DMS79 treated with DMSO at 0.1 percent for 48 hours (cell line): Measurements from ENCODE around the gene SRP72.

Experiments used
- DNase-seq: peaks from one replicate; lab custom pipeline; 2025; lab: John Stamatoyannopoulos, UW

Gene SRP72

DNA sequence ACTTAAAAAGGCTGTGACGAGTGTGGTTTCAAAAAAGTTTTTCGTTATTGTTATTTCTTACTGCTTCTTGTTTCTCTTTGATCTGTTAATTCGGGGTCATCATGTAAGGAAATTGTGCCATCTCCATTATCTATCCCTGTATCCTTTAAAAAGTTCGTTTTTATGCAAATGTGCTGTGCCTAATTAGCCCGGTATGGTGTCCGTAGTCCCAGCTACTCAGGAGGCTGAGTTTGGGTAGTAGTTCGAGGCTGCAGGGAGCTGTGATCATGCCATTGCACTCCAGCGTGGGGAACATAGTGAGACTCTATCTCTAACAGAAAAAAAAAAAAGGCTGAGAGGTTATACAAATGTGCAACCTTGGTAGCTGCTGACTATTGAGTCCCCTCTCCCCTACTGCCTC is 83.2 kb downstream of the SRP72 start:
- DNase-seq: no peak

DNA sequence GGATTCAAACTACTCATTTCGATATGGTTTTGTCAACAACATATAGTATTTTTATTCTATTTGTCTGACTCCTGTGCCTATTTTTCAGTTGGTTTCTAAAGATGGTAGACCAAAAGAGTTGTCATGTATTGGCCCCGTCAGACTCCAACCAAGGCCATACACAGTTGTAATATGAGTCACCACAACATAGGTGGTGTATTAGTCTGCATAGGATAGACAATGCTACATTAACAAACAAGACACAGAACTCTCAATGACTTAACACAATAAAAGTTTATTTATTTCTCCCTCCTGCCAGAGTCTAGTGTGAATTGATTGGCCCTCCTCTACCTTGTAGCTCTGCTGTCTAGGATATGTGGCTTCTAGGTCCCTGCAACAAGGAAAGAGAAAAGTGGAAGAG is 84.1 kb downstream of the SRP72 start:
- no peak for DNase-seq

DNA sequence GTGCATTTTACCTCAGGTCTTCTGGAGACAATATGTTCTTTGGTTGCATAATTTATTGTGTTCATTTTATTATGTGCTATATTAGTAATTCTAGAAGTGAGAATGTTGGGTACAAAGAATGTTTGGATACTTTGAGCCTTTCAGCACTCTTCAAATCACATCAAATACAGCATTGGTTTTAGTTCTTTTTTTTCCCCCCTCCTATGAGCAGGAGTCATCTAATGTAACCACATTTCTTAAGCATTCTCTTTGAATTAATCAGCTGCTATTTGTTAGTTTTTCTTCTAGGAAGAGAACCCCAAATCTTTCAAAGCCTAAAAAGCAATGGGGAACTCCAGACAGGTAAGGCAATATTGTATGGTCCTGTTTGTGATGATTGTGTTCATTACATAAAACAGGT is 84.9 kb downstream of the SRP72 start:
- DNase-seq: no peak
